Nephron progenitor cell (in vitro differentiated cells): ENCODE results near the gene GPSM3.
"Not testable (repeated sequence)": the region's sequence is repeated elsewhere in the genome, so short reads cannot be mapped to it uniquely, and the experiment has no call there.

Experiments
- DNase-seq: peaks from one replicate; pipeline ENCODE4 v3.0.0; 2021
- H3K27ac Mint-ChIP-seq: 2 replicates; pipeline ENCODE4 v1.8.0; 2021; ENCODE audit warnings: mild to moderate bottlenecking, moderate library complexity, mixed read lengths
- H3K27me3 Mint-ChIP-seq: 2 replicates; pipeline ENCODE4 v1.8.0; 2021; ENCODE audit warnings: mild to moderate bottlenecking, low read depth, mixed read lengths; ENCODE audit not compliant: poor library complexity
- H3K36me3 Mint-ChIP-seq: 2 replicates; pipeline ENCODE4 v1.8.0; 2021; ENCODE audit warnings: low read depth, mixed read lengths
- H3K4me1 Mint-ChIP-seq: 2 replicates; pipeline ENCODE4 v1.8.0; 2021; ENCODE audit warnings: mixed read lengths
- H3K4me3 Mint-ChIP-seq: 2 replicates; pipeline ENCODE4 v1.8.0; 2021; ENCODE audit warnings: mild to moderate bottlenecking, moderate library complexity, mixed read lengths
- H3K9me3 Mint-ChIP-seq: 2 replicates; pipeline ENCODE4 v1.8.0; 2021; ENCODE audit warnings: mild to moderate bottlenecking, moderate library complexity, mixed read lengths
- CTCF ChIP-seq: fragments of 200-600 bp; sonication (generic); IDR thresholded peaks from 2 replicates; pipeline ENCODE4 v1.5.0; 2021; ENCODE audit warnings: antibody characterized with exemption

Gene GPSM3

GRCh38 chr6:32148289-32149091, 44.0 kb downstream of the GPSM3 start:
- peaks cover 70% of the 10 kb centered on the region for H3K4me1 Mint-ChIP-seq
- no peak overlapping the region for H3K27ac Mint-ChIP-seq
- peaks cover 8% of the 10 kb centered on the region for H3K9me3 Mint-ChIP-seq
- peak overlapping the region; percentile 77 for H3K4me3 Mint-ChIP-seq
- peaks cover 11% of the 10 kb centered on the region for H3K36me3 Mint-ChIP-seq
- no peak for DNase-seq
- no peak for TF ChIP-seq CTCF
- H3K27me3 Mint-ChIP-seq: peaks cover 64% of the 10 kb centered on the region

GRCh38 chr6:32147401-32148132, 44.9 kb downstream of the GPSM3 start:
- Mint-ChIP-seq H3K27me3 (peaks cover 60% of the 10 kb centered on the region), H3K4me3 (peak overlapping the region; percentile 77), H3K4me1 (peaks cover 62% of the 10 kb centered on the region), H3K27ac (no peak overlapping the region), H3K9me3 (peaks cover 8% of the 10 kb centered on the region), H3K36me3 (peaks cover 11% of the 10 kb centered on the region)
- no peak for DNase-seq
- TF ChIP-seq CTCF: no peak

GRCh38 chr6:32146687-32147086, 45.8 kb downstream of the GPSM3 start:
- H3K9me3 Mint-ChIP-seq: peaks cover 8% of the 10 kb centered on the region
- peak overlapping the region; percentile 44 for H3K4me3 Mint-ChIP-seq
- peaks cover 54% of the 10 kb centered on the region for H3K27me3 Mint-ChIP-seq
- DNase-seq: no peak
- H3K27ac Mint-ChIP-seq: peak overlapping the region; percentile 45
- peaks cover 11% of the 10 kb centered on the region for H3K36me3 Mint-ChIP-seq
- peaks cover 60% of the 10 kb centered on the region for H3K4me1 Mint-ChIP-seq
- no peak for TF ChIP-seq CTCF

- Mint-ChIP-seq H3K4me3 (peak overlapping the region; percentile 44), H3K4me1 (peaks cover 60% of the 10 kb centered on the region), H3K36me3 (peaks cover 11% of the 10 kb centered on the region), H3K27me3 (peaks cover 52% of the 10 kb centered on the region), H3K27ac (peak overlapping the region; percentile 45), H3K9me3 (peaks cover 8% of the 10 kb centered on the region)
- DNase-seq: no peak
- no peak for TF ChIP-seq CTCF
Observed at GRCh38 chr6:32146287-32146686, 46.2 kb downstream of the GPSM3 start.

GRCh38 chr6:32144238-32144637, 48.2 kb downstream of the GPSM3 start:
- not testable (repeated sequence) for H3K9me3 Mint-ChIP-seq, H3K4me3 Mint-ChIP-seq

More at GRCh38 chr6:32144238-32144637, 48.2 kb downstream of the GPSM3 start:
- not testable (repeated sequence) for DNase-seq, H3K27ac Mint-ChIP-seq
- Mint-ChIP-seq H3K4me1 (peaks cover 49% of the 10 kb centered on the region), H3K36me3 (peaks cover 11% of the 10 kb centered on the region), H3K27me3 (peaks cover 35% of the 10 kb centered on the region)
